Thyroid gland (tissue), 4 donors: ENCODE measurements around the gene MTCH1. TPM values are rescaled to one million over a fixed set of nuclear protein-coding genes. Genes with fewer than 3 reads are reported as not detected.

ENCODE experiments used
- DNase-seq, 2 donors: peaks; one replicate each; pipeline ENCODE4 v3.0.0-alpha.2; 2019
- H3K27ac ChIP-seq, 3 donors: fragments of 200-600 bp; sonication (generic); 1 replicate in 2 of 3; 2 replicates in 1 of 3; pipeline ENCODE4 v1.5.1; 2016 to 2019; ENCODE audit warnings: mild to moderate bottlenecking in 1 of 3, moderate library complexity in 1 of 3
- H3K27me3 ChIP-seq: fragments of 200-600 bp; sonication (generic); one replicate; pipeline ENCODE4 v1.5.1; 2019
- H3K36me3 ChIP-seq, 2 donors: fragments of 200-600 bp; sonication (generic); one replicate each; pipeline ENCODE4 v1.5.1; 2016 to 2019
- H3K4me1 ChIP-seq, 2 donors: fragments of 200-600 bp; sonication (generic); one replicate each; pipeline ENCODE4 v1.5.1; 2017 to 2019
- H3K4me3 ChIP-seq, 3 donors: fragments of 200-600 bp; sonication (generic); replicated peaks in 1 of 3; 1 replicate in 2 of 3; 2 replicates in 1 of 3; pipeline ENCODE4 v1.5.1; 2016; ENCODE audit warnings: mild to moderate bottlenecking in 1 of 3
- H3K9me3 ChIP-seq: fragments of 200-600 bp; sonication (generic); one replicate; pipeline ENCODE4 v1.5.1; 2017
- CTCF ChIP-seq, 6 experiments: fragments of 200-600 bp in 3 of 6; fragments of 450-650 bp in 3 of 6; sonication (generic) in 3 of 6; IDR thresholded peaks; one replicate each; pipeline ENCODE4 v1.5.1; 2016 to 2019; ENCODE audit warnings: antibody characterized with exemption in 6 of 6, mild to moderate bottlenecking in 2 of 6, inconsistent platforms in 1 of 6, moderate library complexity in 1 of 6
- POLR2A ChIP-seq, 2 donors: fragments of 450-650 bp; IDR thresholded peaks; one replicate each; pipeline ENCODE4 v1.6.1; 2017; ENCODE audit warnings: antibody characterized with exemption in 2 of 2, mild to moderate bottlenecking in 2 of 2, moderate library complexity in 1 of 2
- WGBS, 2 donors: methylation state at CpG; one replicate each; pipeline ENCODE4 v1.1.5; 2017; 5-methylcytosine and 5-hydroxymethylcytosine counted together
- intact Hi-C: fragments of 100-400 bp; cut with DNase I; formaldehyde crosslinking; loops from one replicate; pipeline ENCODE4 v1.15.1; 2023
- total RNA-seq, 4 donors: library from RNA; depleted of rRNA; stranded (reverse); fragments of >200 nt; gene quantifications; one replicate each; pipeline ENCODE4 v1.2.3, GENCODE V29; 2016

Gene MTCH1
- total RNA-seq, 4 donors from 2014 or later, result 571 to 1,096 (median 866) TPM

- no peaks in the 10 kb centered on the region for H3K27me3 ChIP-seq
- H3K4me3 ChIP-seq, result no peak overlapping the region
- DNase-seq, result peak; percentile 98
- peak overlapping the region; percentile 54 to 99 (median 75) for H3K27ac ChIP-seq
- no peaks in the 10 kb centered on the region for H3K9me3 ChIP-seq
- peak in 1 of 2 donors; percentile 58 for TF ChIP-seq POLR2A (IDR thresholded peaks at IDR 0.05)
- TF ChIP-seq CTCF (IDR thresholded peaks at IDR 0.05), result no peak
- peaks cover 56 to 77% of the 10 kb centered on the region in 2 donors for H3K4me1 ChIP-seq
- H3K36me3 ChIP-seq, result no peaks in the 10 kb centered on the region
- intact Hi-C loops, result no loop called here
- 38 to 42% methylated on average over 11 of the region's 11 CpGs for WGBS, 2 donors
Measured at GRCh38 chr6:37004044-37004980, 18.3 kb upstream of the MTCH1 start.

DNA sequence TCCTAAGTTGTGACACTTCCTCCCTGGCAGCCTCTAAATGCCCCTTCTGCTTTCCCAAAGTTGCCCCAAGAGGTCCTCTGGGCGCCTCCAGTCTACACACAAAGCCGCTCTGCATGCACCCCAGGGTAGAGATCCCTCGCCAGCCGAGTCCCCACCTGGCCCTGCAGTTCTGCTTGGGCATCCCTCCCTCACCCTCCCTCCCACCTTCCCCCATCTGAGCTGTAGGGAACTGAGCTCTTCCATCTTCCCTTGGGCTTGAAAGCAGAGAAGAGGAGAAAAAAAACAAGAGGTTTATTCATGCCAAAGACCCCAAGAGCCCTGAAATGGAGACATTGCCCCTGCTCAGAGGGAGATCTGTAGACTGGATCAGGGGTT lies 13.7 kb upstream of the MTCH1 start:
- H3K27ac ChIP-seq, result peak overlapping the region; percentile 97 to 99 (median 98)
- no peak overlapping the region for H3K4me3 ChIP-seq
- intact Hi-C loops, result no loop called here
- no peaks in the 10 kb centered on the region for H3K27me3 ChIP-seq
- H3K9me3 ChIP-seq, result no peaks in the 10 kb centered on the region
- peak in 1 of 2 donors; percentile 58 for DNase-seq
- H3K36me3 ChIP-seq, result no peaks in the 10 kb centered on the region
- WGBS, 2 donors, result 68 to 80% methylated on average over 4 of the region's 4 CpGs
- H3K4me1 ChIP-seq, result peaks cover 59 to 72% of the 10 kb centered on the region in 2 donors
- TF ChIP-seq CTCF (IDR thresholded peaks at IDR 0.05), result no peak
- no peak for TF ChIP-seq POLR2A (IDR thresholded peaks at IDR 0.05)

DNA sequence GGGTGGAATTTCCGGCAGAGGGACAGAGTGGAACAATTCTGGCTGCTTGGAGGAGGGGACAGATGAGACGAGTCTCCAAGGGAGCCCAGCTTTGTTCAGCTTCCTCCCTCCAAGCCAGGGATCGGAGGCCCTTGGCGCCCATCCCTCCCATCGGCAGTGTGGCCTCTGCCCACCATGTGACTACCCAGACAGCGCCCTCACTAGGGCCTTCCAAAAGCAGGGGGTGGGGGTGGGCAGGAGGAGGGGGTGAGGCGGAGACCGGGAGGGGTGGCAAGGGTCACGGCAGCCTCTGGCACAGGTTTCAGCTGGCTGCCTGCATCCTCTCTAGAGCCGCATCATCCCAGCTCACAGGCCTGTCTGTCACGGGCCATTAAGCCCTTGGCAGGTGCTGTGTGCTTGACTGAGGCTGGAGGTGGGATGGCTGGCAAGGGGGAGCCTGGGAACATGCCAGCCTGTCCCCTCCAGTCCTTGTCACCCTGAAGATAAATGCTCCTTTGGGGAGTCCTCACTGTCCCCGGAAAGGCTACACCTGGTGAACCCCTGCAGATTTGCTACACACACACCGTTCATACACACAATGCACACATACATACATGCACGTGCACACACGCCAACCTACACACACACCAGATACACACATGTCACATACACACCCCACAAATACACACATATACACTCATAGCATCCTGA lies 13.2 kb upstream of the MTCH1 start:
- peak; percentile 91 for DNase-seq
- Histone ChIP-seq H3K4me3 (no peak overlapping the region), H3K4me1 (peaks cover 55 to 67% of the 10 kb centered on the region in 2 donors), H3K36me3 (no peaks in the 10 kb centered on the region), H3K9me3 (no peaks in the 10 kb centered on the region), H3K27me3 (no peaks in the 10 kb centered on the region), H3K27ac (peak overlapping the region; percentile 97 to 99 (median 98))
- intact Hi-C loops, result no loop called here
- WGBS, 2 donors, result 47 to 60% methylated on average over 5 to 9 of the region's 15 CpGs
- TF ChIP-seq POLR2A (IDR thresholded peaks at IDR 0.05) (no peak), CTCF (IDR thresholded peaks at IDR 0.05) (no peak)

DNA sequence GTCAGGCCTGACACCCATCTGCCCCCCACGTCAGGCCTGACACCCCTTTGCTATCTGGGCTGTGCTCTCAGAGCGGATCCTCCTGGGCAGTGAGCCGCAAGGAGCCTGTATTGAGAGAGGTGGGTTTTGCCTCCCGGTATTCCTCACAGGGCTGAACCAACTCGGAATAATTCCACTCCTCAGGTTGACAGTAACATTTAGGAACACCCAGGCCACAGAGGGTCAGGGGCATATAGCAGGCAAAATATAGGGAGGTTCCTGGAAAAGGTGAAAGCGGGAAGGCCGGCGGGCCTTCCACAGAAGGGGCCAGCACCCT lies 12.7 kb upstream of the MTCH1 start:
- Histone ChIP-seq H3K4me3 (no peak overlapping the region), H3K4me1 (peaks cover 55 to 70% of the 10 kb centered on the region in 2 donors), H3K27me3 (no peaks in the 10 kb centered on the region), H3K9me3 (no peaks in the 10 kb centered on the region), H3K36me3 (no peaks in the 10 kb centered on the region), H3K27ac (peak overlapping the region; percentile 97 to 99 (median 98))
- 31 to 38% methylated on average over 8 of the region's 8 CpGs for WGBS, 2 donors
- DNase-seq, result no peak
- intact Hi-C loops, result no loop called here
- TF ChIP-seq CTCF (IDR thresholded peaks at IDR 0.05), result no peak
- TF ChIP-seq POLR2A (IDR thresholded peaks at IDR 0.05), result no peak
